ENCODE data around the gene OR52I2. TPM values are rescaled to one million over a fixed set of nuclear protein-coding genes. Genes with fewer than 3 reads are reported as not detected.

OR52I2 gene
- polyA plus RNA-seq, 1 of the 3 experiments (the other 2 are of a cell fraction), result not detected

GRCh38 chr11:4543561-4543960 is 38.0 kb upstream of the OR52I2 start (continued):
- TF ChIP-seq RFX5 (IDR thresholded peaks at IDR 0.05; ENCODE audit: low read length), result no peak
- TF ChIP-seq FOXJ3 (CRISPR knock-in tag; IDR thresholded peaks at IDR 0.05), result no peak
- no peak for TF ChIP-seq CTCF (IDR thresholded peaks at IDR 0.05)
- TF ChIP-seq JUND (IDR thresholded peaks at IDR 0.05), result no peak

- H3K79me2 ChIP-seq (ENCODE audit: insufficient read depth), result no peaks in the 10 kb centered on the region
- H3K9ac ChIP-seq, result no peak within 1 kb of the TSS
- DNase-seq, result no peak
- H3K9me2 ChIP-seq, result no peaks in the 10 kb centered on the region
- H3K36me3 ChIP-seq (replicated peaks in 1 of 2; ENCODE audit: control insufficient read depth in 1 of 2, insufficient read depth in 2 of 2, low read length in 1 of 2), result no peaks in the 10 kb centered on the region
- H3F3A ChIP-seq (replicated peaks; ENCODE audit: insufficient read depth), result no peaks in the 10 kb centered on the region
- CTCF ChIA-PET, result no interaction called here
- TF ChIP-seq SMC3 (IDR thresholded peaks at IDR 0.05; ENCODE audit: low read depth, low read length) (no peak), RFX5 (IDR thresholded peaks at IDR 0.05; ENCODE audit: low read length) (no peak), ELF1 (IDR thresholded peaks at IDR 0.05) (no peak), RAD21 (IDR thresholded peaks at IDR 0.05; ENCODE audit: low read length) (no peak), CTCF (IDR thresholded peaks at IDR 0.05) (no peak), JUND (IDR thresholded peaks at IDR 0.05) (no peak), MEF2A (IDR thresholded peaks at IDR 0.05; ENCODE audit: borderline replicate concordance, low read depth) (no peak), USF2 (IDR thresholded peaks at IDR 0.05; ENCODE audit: borderline replicate concordance, low read depth, low read length) (no peak), EZH2phosphoT487 (IDR thresholded peaks at IDR 0.05; ENCODE audit: borderline replicate concordance, low read depth) (no peak), USF1 (IDR thresholded peaks at IDR 0.05; ENCODE audit: borderline replicate concordance, low read depth) (no peak), TCF12 (IDR thresholded peaks at IDR 0.05) (no peak), MAX (IDR thresholded peaks at IDR 0.05; ENCODE audit: low read depth) (no peak), FOSL2 (IDR thresholded peaks at IDR 0.05; ENCODE audit: borderline replicate concordance, low read depth) (no peak), IRF3 (IDR thresholded peaks at IDR 0.05; ENCODE audit: low read depth, low read length) (no peak), CHD2 (IDR thresholded peaks at IDR 0.05; ENCODE audit: low read length, partially characterized antibody) (no peak), FOXM1 (IDR thresholded peaks at IDR 0.05; ENCODE audit: low read depth) (no peak)
- no peak within 1 kb of the TSS for H3K27ac ChIP-seq (ENCODE audit: low read depth in 2 of 2, low read length in 1 of 2)
- 11% methylated on average over 5 of the region's 5 CpGs for WGBS (ENCODE audit: low lambda C conversion rate)
- POLR2A ChIA-PET, result no interaction called here
- no peak within 1 kb of the TSS for H3K4me2 ChIP-seq
- no peaks in the 10 kb centered on the region for H3K4me1 ChIP-seq (ENCODE audit: control insufficient read depth in 1 of 2, insufficient read depth in 2 of 2, low read depth in 1 of 2, low read length in 1 of 2)
- H3K27me3 ChIP-seq (ENCODE audit: insufficient read depth), result peaks cover 5% of the 10 kb centered on the region; the same call in 1 of the 2 replicates
- H4K20me1 ChIP-seq (ENCODE audit: insufficient read depth), result no peaks in the 10 kb centered on the region
- no peaks in the 10 kb centered on the region for H3K9me3 ChIP-seq
- H3K4me3 ChIP-seq (ENCODE audit: low read depth in 2 of 2, low read length in 1 of 2), result no peak within 1 kb of the TSS
- no peak within 1 kb of the TSS for H2AFZ ChIP-seq (ENCODE audit: low read depth)
Measured at GRCh38 chr11:4544891-4545290, 36.7 kb upstream of the OR52I2 start, which contains the start of gene OR52M1. Gene OR52M1, plus strand, starts transcription at chr11:4545191. Its CDS starts 0 bp downstream, at chr11:4545191.

Data from SK-N-SH (cell line).